Keratinocyte (primary cell): Measurements from ENCODE around the gene UBASH3B. TPM values are rescaled to one million over a fixed set of nuclear protein-coding genes. Genes with fewer than 3 reads are reported as not detected.

ENCODE experiments used
- DNase-seq: peaks from one replicate; pipeline ENCODE4 v3.0.0-alpha.2; 2011; ENCODE audit warnings: low read depth, missing footprints, low spot score
- FAIRE-seq: peaks from 2 replicates; lab custom pipeline; 2011; peaks lifted over from hg19 to GRCh38; lab: Jason Lieb, UNC
- H2AFZ ChIP-seq: 2 replicates; pipeline ENCODE4 v1.6.0; 2012; ENCODE audit warnings: low read length, control low read depth, inconsistent platforms; ENCODE audit not compliant: control insufficient read depth
- H3K27ac ChIP-seq: 2 replicates; pipeline ENCODE4 v1.5.1; 2011; ENCODE audit warnings: low read length; ENCODE audit not compliant: control insufficient read depth, insufficient read depth
- H3K27me3 ChIP-seq: 3 replicates; pipeline ENCODE4 v1.6.0; 2011; ENCODE audit warnings: low read length; ENCODE audit not compliant: control insufficient read depth, insufficient read depth; ENCODE audit errors: extremely low read depth
- H3K36me3 ChIP-seq, 2 experiments: 2 replicates in 1 of 2; 3 replicates in 1 of 2; pipeline ENCODE4 v1.5.1; 2011; ENCODE audit warnings: low read length in 2 of 2, mild to moderate bottlenecking in 1 of 2; ENCODE audit not compliant: control insufficient read depth in 2 of 2, insufficient read depth in 2 of 2; ENCODE audit errors: extremely low read depth in 1 of 2
- H3K4me1 ChIP-seq: 3 replicates; pipeline ENCODE4 v1.5.1; 2011; ENCODE audit warnings: low read length; ENCODE audit not compliant: control insufficient read depth, insufficient read depth; ENCODE audit errors: extremely low read depth
- H3K4me2 ChIP-seq: 3 replicates; pipeline ENCODE4 v1.6.0; 2011; ENCODE audit warnings: low read depth, low read length; ENCODE audit not compliant: control insufficient read depth, insufficient read depth; ENCODE audit errors: extremely low read depth
- H3K4me3 ChIP-seq, 3 experiments: fragments of 200-600 bp in 1 of 3; sonication (generic) in 1 of 3; 2 replicates in 2 of 3; 3 replicates in 1 of 3; pipeline ENCODE4 v1.5.1; 2011 to 2016; ENCODE audit warnings: low read length in 3 of 3, mild to moderate bottlenecking in 3 of 3, control low read depth in 2 of 3, inconsistent platforms in 1 of 3, low read depth in 1 of 3, mixed read lengths in 1 of 3, mixed run types in 1 of 3, moderate library complexity in 1 of 3; ENCODE audit not compliant: control insufficient read depth in 2 of 3, insufficient read depth in 2 of 3; ENCODE audit errors: extremely low read depth in 1 of 3
- H3K79me2 ChIP-seq: 2 replicates; pipeline ENCODE4 v1.6.0; 2012; ENCODE audit warnings: low read length; ENCODE audit not compliant: control insufficient read depth, insufficient read depth
- H3K9ac ChIP-seq: 3 replicates; pipeline ENCODE4 v1.6.0; 2011; ENCODE audit warnings: low read length; ENCODE audit not compliant: control insufficient read depth, insufficient read depth; ENCODE audit errors: extremely low read depth
- H3K9me1 ChIP-seq: 3 replicates; pipeline ENCODE4 v1.6.0; 2011; ENCODE audit warnings: low read length; ENCODE audit not compliant: control insufficient read depth, insufficient read depth; ENCODE audit errors: extremely low read depth
- H3K9me3 ChIP-seq: 2 replicates; pipeline ENCODE4 v1.5.1; 2012; ENCODE audit warnings: low read depth, low read length; ENCODE audit not compliant: control insufficient read depth
- H4K20me1 ChIP-seq: 3 replicates; pipeline ENCODE4 v1.6.0; 2011; ENCODE audit warnings: low read length; ENCODE audit not compliant: control insufficient read depth, insufficient read depth; ENCODE audit errors: extremely low read depth
- CTCF ChIP-seq, 3 experiments: IDR thresholded peaks in 1 of 3; conservative IDR thresholded peaks in 1 of 3; optimal IDR thresholded peaks in 1 of 3; 2 replicates in 2 of 3; 3 replicates in 1 of 3; pipeline versions ENCODE3 to v1.5.1; 2011; ENCODE audit warnings: low read length in 3 of 3, mild to moderate bottlenecking in 3 of 3, moderate library complexity in 2 of 3, control low read depth in 1 of 3, inconsistent platforms in 1 of 3; ENCODE audit not compliant: insufficient read depth in 2 of 3; ENCODE audit errors: extremely low read depth in 1 of 3
- EZH2 ChIP-seq: IDR thresholded peaks from one replicate; pipeline ENCODE4 v1.6.1; 2012; ENCODE audit warnings: inconsistent platforms, mild to moderate bottlenecking, low read length, moderate library complexity
- dilution Hi-C: fragments of 300-500 bp; cut with MboI; formaldehyde crosslinking; loops from one replicate; pipeline ENCODE4 v1.7.0; 2020; ENCODE audit warnings: low sequenced_read_pairs; ENCODE audit not compliant: extremely low pct_ligation_motif_present
- polyA plus RNA-seq, 5 experiments: library from polyadenylated mRNA; depleted of rRNA in 3 of 5; stranded (reverse) in 3 of 5; stranded (forward) in 1 of 5; unstranded in 1 of 5; fragments of >200 nt; gene quantifications; 1 replicate in 1 of 5; 2 replicates in 3 of 5; 3 replicates in 1 of 5; pipeline versions ENCODE4 v1.2.1 to v1.2.3, GENCODE V29; 2011 to 2012; ENCODE audit warnings: missing spikeins in 2 of 5, low read depth in 1 of 5, low replicate concordance in 1 of 5

UBASH3B gene
- polyA plus RNA-seq, 1 donor (not counting 4 experiments of a cell fraction or from before 2014, with no cell fraction given) = 25.0 TPM

DNA sequence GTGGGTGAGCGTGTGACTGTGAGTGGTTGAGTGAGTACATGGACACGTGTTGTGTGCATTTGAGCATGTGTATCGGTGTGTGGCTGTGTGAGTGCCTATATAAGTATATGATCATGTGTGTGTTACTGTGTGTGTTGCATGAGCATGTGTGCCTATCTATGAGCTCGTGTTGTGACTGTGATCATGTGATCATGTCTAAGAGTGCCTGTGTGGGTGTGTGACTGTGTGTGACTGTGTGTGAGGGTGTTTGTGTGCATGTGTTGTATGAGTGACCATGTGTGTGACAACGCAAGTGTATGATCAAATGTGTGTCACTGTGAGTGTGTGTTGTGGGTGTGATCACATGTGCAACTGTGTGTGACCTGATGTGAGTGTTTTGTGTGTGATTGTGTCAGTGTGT, 88.8 kb downstream of the UBASH3B start:
- Histone ChIP-seq H3K9me1 (peaks cover 4% of the 10 kb centered on the region), H3K4me2 (no peak overlapping the region), H3K4me1 (peaks cover 12% of the 10 kb centered on the region), H3K36me3 (peaks cover 1 to 6% of the 10 kb centered on the region in 2 experiments), H3K27ac (no peak overlapping the region), H3K9ac (no peak overlapping the region), H4K20me1 (peaks cover 6% of the 10 kb centered on the region), H3K79me2 (peaks cover 35% of the 10 kb centered on the region), H3K27me3 (no peaks in the 10 kb centered on the region), H3K9me3 (no peaks in the 10 kb centered on the region), H3K4me3 (no peak overlapping the region), H2AFZ (no peak overlapping the region)
- TF ChIP-seq EZH2 = no peak
- no peak for TF ChIP-seq CTCF (optimal IDR thresholded peaks at IDR 0.05 in 1 of 3, IDR thresholded peaks at IDR 0.05 in 1 of 3, conservative IDR thresholded peaks at IDR 0.05 in 1 of 3; ENCODE audit: extremely low read depth in 1 of 3, insufficient read depth in 2 of 3, low read length in 3 of 3)
- FAIRE-seq = peak; percentile 13
- no peak for DNase-seq
- dilution Hi-C loops = no loop called here

DNA sequence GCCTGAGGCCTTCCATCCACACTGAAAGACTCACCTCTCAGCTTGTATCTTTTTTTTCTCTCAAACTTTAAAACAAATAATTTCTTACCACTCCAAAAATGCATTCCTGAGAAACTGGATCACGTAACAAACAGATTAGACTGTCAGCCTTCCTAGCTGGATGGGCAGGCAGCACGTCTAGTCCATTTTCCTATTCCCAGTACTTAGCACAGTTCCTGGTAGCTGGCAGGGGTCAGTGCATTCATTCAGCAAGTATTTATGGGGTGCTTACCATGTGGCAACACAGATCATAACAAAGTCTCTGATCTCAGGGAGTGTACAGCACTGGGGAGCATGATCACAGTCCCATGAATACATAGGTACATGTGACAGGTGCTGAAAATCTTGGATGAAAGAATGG, 89.6 kb downstream of the UBASH3B start:
- TF ChIP-seq EZH2 = no peak
- TF ChIP-seq CTCF (optimal IDR thresholded peaks at IDR 0.05 in 1 of 3, IDR thresholded peaks at IDR 0.05 in 1 of 3, conservative IDR thresholded peaks at IDR 0.05 in 1 of 3; ENCODE audit: extremely low read depth in 1 of 3, insufficient read depth in 2 of 3, low read length in 3 of 3) = no peak
- Histone ChIP-seq H3K4me1 (peaks cover 13% of the 10 kb centered on the region), H3K79me2 (peaks cover 32% of the 10 kb centered on the region), H3K9me1 (peaks cover 4% of the 10 kb centered on the region), H3K27ac (no peak overlapping the region), H3K27me3 (no peaks in the 10 kb centered on the region), H4K20me1 (peaks cover 6% of the 10 kb centered on the region), H3K9ac (no peak overlapping the region), H3K9me3 (no peaks in the 10 kb centered on the region), H3K36me3 (peaks cover 1 to 6% of the 10 kb centered on the region in 2 experiments), H3K4me2 (no peak overlapping the region), H2AFZ (no peak overlapping the region), H3K4me3 (no peak overlapping the region)
- DNase-seq = no peak
- dilution Hi-C loops = no loop called here
- FAIRE-seq = no peak
